Osteoblast (primary cell): ENCODE data around the gene KLHL33. TPM values are rescaled to one million over a fixed set of nuclear protein-coding genes. Genes with fewer than 3 reads are reported as not detected.

Experiments
- DNase-seq: peaks from one replicate; pipeline ENCODE4 v3.0.0; 2011; ENCODE audit warnings: low spot score, mixed read lengths; ENCODE audit not compliant: insufficient read length; ENCODE audit errors: missing footprints
- H2AFZ ChIP-seq: 2 replicates; pipeline ENCODE4 v1.6.0; 2011; ENCODE audit warnings: mild to moderate bottlenecking, low read length
- H3K27ac ChIP-seq: 2 replicates; pipeline ENCODE4 v1.5.1; 2011; ENCODE audit warnings: mild to moderate bottlenecking, low read depth, low read length, moderate library complexity
- H3K27me3 ChIP-seq: 2 replicates; pipeline ENCODE4 v1.6.0; 2012; ENCODE audit warnings: mild to moderate bottlenecking, control low read depth, inconsistent platforms, low read length, moderate library complexity; ENCODE audit not compliant: insufficient read depth
- H3K36me3 ChIP-seq: 2 replicates; pipeline ENCODE4 v1.5.1; 2011; ENCODE audit warnings: mild to moderate bottlenecking, low read length, control low read depth, moderate library complexity; ENCODE audit not compliant: insufficient read depth
- H3K4me1 ChIP-seq: 2 replicates; pipeline ENCODE4 v1.5.1; 2011; ENCODE audit warnings: mild to moderate bottlenecking, low read length, control low read depth, moderate library complexity; ENCODE audit not compliant: insufficient read depth
- H3K4me2 ChIP-seq: 2 replicates; pipeline ENCODE4 v1.6.0; 2011; ENCODE audit warnings: mild to moderate bottlenecking, low read length; ENCODE audit not compliant: insufficient read depth
- H3K4me3 ChIP-seq: fragments of 200-600 bp; sonication (generic); 3 replicates; pipeline ENCODE4 v1.5.1; 2012; ENCODE audit warnings: mild to moderate bottlenecking, low read length, inconsistent platforms; ENCODE audit not compliant: insufficient read depth
- H3K79me2 ChIP-seq: 2 replicates; pipeline ENCODE4 v1.6.0; 2012; ENCODE audit warnings: mild to moderate bottlenecking, low read length, control low read depth, inconsistent platforms; ENCODE audit not compliant: insufficient read depth
- H3K9me3 ChIP-seq: 2 replicates; pipeline ENCODE4 v1.5.1; 2011; ENCODE audit warnings: low read depth, low read length, control low read depth
- H4K20me1 ChIP-seq: 2 replicates; pipeline ENCODE4 v1.6.0; 2012; ENCODE audit warnings: mild to moderate bottlenecking, low read length, control low read depth; ENCODE audit not compliant: insufficient read depth
- CTCF ChIP-seq: IDR thresholded peaks from 2 replicates; pipeline ENCODE4 v1.5.1; 2011; ENCODE audit warnings: mild to moderate bottlenecking, low read depth, low read length, moderate library complexity; ENCODE audit errors: extremely low read depth
- total RNA-seq: library from RNA; depleted of rRNA; stranded (reverse); fragments of >200 nt; gene quantifications from 2 replicates; pipeline ENCODE4 v1.2.3, GENCODE V29; 2012

KLHL33 gene
- total RNA-seq, 1 donor, result 0.36 TPM

GRCh38 chr14:20382526-20382925 is 53.4 kb downstream of the KLHL33 start:
- DNase-seq, result no peak
- TF ChIP-seq CTCF, result no peak
- no peak overlapping the region for H3K27ac ChIP-seq
- no peak overlapping the region for H3K4me3 ChIP-seq
- peaks cover 86% of the 10 kb centered on the region for H3K36me3 ChIP-seq
- H3K4me1 ChIP-seq, result no peaks in the 10 kb centered on the region
- no peaks in the 10 kb centered on the region for H3K79me2 ChIP-seq
- no peak overlapping the region for H3K4me2 ChIP-seq
- no peaks in the 10 kb centered on the region for H3K9me3 ChIP-seq
- no peaks in the 10 kb centered on the region for H4K20me1 ChIP-seq
- no peaks in the 10 kb centered on the region for H3K27me3 ChIP-seq
- no peak overlapping the region for H2AFZ ChIP-seq

GRCh38 chr14:20381341-20381740 is 54.6 kb downstream of the KLHL33 start:
- DNase-seq, result no peak
- H3K9me3 ChIP-seq, result no peaks in the 10 kb centered on the region
- no peak overlapping the region for H2AFZ ChIP-seq
- H3K79me2 ChIP-seq, result no peaks in the 10 kb centered on the region
- H3K27ac ChIP-seq, result no peak overlapping the region
- no peaks in the 10 kb centered on the region for H3K4me1 ChIP-seq
- H3K36me3 ChIP-seq, result peaks cover 85% of the 10 kb centered on the region
- TF ChIP-seq CTCF, result no peak
- no peaks in the 10 kb centered on the region for H3K27me3 ChIP-seq
- no peaks in the 10 kb centered on the region for H4K20me1 ChIP-seq
- no peak overlapping the region for H3K4me3 ChIP-seq
- no peak overlapping the region for H3K4me2 ChIP-seq

GRCh38 chr14:20380681-20381080 is 55.3 kb downstream of the KLHL33 start:
- no peak for DNase-seq
- Histone ChIP-seq H3K4me3 (no peak overlapping the region), H4K20me1 (no peaks in the 10 kb centered on the region), H3K36me3 (peaks cover 84% of the 10 kb centered on the region), H3K27ac (no peak overlapping the region), H3K27me3 (no peaks in the 10 kb centered on the region), H3K79me2 (no peaks in the 10 kb centered on the region), H2AFZ (no peak overlapping the region), H3K4me2 (no peak overlapping the region), H3K4me1 (no peaks in the 10 kb centered on the region), H3K9me3 (no peaks in the 10 kb centered on the region)
- TF ChIP-seq CTCF, result no peak

- Histone ChIP-seq H3K4me1 (no peaks in the 10 kb centered on the region), H3K79me2 (no peaks in the 10 kb centered on the region), H3K4me3 (no peak overlapping the region), H2AFZ (no peak overlapping the region), H3K27ac (no peak overlapping the region), H3K36me3 (peaks cover 81% of the 10 kb centered on the region), H3K4me2 (no peak overlapping the region), H3K27me3 (no peaks in the 10 kb centered on the region), H3K9me3 (no peaks in the 10 kb centered on the region), H4K20me1 (no peaks in the 10 kb centered on the region)
- TF ChIP-seq CTCF, result no peak
- no peak for DNase-seq
Measured at GRCh38 chr14:20379743-20380142, 56.2 kb downstream of the KLHL33 start.
